ENCODE measurements around the gene SERPINE3.

The SERPINE3 gene

DNA sequence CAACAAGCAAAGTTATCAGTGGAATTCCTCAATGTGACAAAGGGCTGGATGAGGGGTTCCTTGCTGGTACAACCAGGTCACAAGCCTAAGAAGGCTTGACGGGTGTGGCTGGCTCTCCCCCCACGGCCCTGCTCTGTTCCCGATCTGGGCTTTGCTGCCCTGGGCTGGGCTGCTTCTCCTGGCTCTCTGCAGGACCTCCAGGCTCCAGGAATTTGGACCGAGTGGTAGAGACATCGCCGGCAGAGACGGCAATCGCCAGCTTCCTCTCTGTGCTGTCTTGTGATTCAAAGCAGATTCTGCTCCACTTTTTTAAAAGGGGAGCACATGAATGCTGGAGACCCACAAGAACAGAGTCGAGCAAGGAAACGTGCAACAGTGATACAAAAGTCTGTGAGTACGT, at the start of gene SERPINE3:
Gene SERPINE3 (plus strand): TSS at position 338 of the 400 bp plus-strand sequence. CDS start 1,401 bp downstream, outside the sequence.
- TF ChIP-seq CTCF (conservative IDR thresholded peaks at IDR 0.05; ENCODE audit: low read depth, low read length): no peak
- H3K4me3 ChIP-seq (ENCODE audit: low read length): peak within 1 kb of the TSS; percentile 56
- peak; percentile 59 for DNase-seq (ENCODE audit: low read depth)

- no peak overlapping the region for H3K4me3 ChIP-seq (ENCODE audit: low read length)
- no peak for TF ChIP-seq CTCF (conservative IDR thresholded peaks at IDR 0.05; ENCODE audit: low read depth, low read length)
- no peak for DNase-seq (ENCODE audit: low read depth)
These were observed 48.1 kb upstream of the SERPINE3 start for GRCh38 chr13:51291341-51291740.

DNA sequence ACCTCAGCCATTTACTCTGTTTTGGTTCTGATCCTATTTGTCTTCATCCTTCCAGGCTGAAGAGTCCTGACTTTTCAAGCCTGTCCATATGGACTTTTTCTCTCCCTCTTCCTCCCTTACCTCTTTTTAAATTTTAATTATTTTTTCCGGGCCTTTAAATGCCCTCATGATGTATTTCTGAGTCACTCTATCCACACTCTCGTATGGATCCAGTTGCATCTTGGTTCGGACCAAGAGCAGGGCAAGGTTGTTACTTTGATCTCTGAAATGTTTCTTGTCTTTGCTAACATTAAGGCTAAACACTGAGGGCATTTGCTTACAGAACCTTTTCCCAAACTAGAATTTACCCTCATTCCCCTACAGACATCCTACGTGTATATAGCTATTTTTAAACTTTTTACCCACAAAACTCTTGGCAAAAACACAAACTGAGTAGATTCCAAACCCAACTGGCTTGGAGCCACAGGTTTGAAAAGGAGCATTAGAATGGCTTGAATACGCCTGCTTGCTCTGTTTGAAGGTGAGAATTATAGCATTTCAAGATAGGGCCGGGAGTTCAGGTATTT, 47.4 kb upstream of the SERPINE3 start:
- DNase-seq (ENCODE audit: low read depth): no peak
- TF ChIP-seq CTCF (conservative IDR thresholded peaks at IDR 0.05; ENCODE audit: low read depth, low read length): no peak
- no peak overlapping the region for H3K4me3 ChIP-seq (ENCODE audit: low read length)

DNA sequence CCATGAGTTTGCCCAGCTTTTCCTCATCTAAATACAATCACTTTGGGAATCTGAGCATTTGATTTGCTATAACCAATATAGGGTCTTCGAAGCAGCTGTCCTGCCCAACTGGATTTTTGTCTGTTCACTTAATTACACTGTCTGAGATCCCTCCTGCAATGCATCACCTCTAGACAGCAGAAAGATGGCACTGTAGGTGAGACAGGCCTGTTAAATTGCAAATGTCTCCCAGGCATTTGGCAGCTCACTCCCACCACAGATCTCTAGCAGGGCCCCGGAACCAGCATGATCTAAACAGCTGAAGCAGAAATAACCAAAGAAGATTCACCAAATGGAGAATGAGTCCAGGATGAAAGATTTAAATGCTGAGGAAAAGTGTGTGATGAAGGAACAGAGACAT, 41.9 kb upstream of the SERPINE3 start:
- H3K4me3 ChIP-seq (ENCODE audit: low read length): no peak overlapping the region
- DNase-seq (ENCODE audit: low read depth): no peak
- TF ChIP-seq CTCF (conservative IDR thresholded peaks at IDR 0.05; ENCODE audit: low read depth, low read length): no peak

GRCh38 chr13:51298812-51299211, 40.7 kb upstream of the SERPINE3 start:
- no peak for DNase-seq (ENCODE audit: low read depth)
- TF ChIP-seq CTCF (conservative IDR thresholded peaks at IDR 0.05; ENCODE audit: low read depth, low read length): no peak
- H3K4me3 ChIP-seq (ENCODE audit: low read length): no peak overlapping the region

DNA sequence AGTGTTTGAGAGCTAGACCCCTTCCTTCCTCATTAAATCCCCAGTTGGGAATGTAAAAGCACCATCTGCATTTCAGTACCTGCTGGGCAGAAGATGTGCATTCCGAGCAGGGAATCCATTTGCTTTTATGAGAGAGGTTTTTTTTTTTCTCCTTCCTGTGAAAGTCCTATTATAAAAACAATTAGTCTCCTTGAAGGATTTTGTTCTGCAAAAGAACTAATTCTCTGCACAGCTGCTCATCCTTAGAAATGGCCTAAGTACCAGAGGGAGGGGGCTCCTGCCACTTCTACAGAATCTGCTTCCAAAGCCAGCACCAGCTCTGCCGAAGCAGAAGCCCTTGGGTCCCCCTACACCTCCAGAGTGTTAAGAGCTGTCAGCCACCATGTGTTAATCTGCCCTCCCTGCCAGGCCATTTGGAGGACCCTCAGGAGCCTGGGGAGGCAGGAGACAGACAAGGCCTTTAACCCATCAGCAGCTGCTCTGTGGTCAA, 36.4 kb upstream of the SERPINE3 start:
- DNase-seq (ENCODE audit: low read depth): no peak
- H3K4me3 ChIP-seq (ENCODE audit: low read length): no peak overlapping the region
- TF ChIP-seq CTCF (conservative IDR thresholded peaks at IDR 0.05; ENCODE audit: low read depth, low read length): no peak

- no peak overlapping the region for H3K4me3 ChIP-seq (ENCODE audit: low read length)
- DNase-seq (ENCODE audit: low read depth): no peak
- no peak for TF ChIP-seq CTCF (conservative IDR thresholded peaks at IDR 0.05; ENCODE audit: low read depth, low read length)
These were observed 35.6 kb upstream of the SERPINE3 start for GRCh38 chr13:51303882-51304281.
